Nephron progenitor cell (in vitro differentiated cells): ENCODE measurements around the gene TOGARAM1.
A peak's percentile ranks its signal among the peaks of the same experiment; 100 is the strongest.
"Not testable (repeated sequence)": the region's sequence is repeated elsewhere in the genome, so short reads cannot be mapped to it uniquely, and the experiment has no call there.

Experiments used
- DNase-seq: peaks from one replicate; pipeline ENCODE4 v3.0.0; 2021
- H3K27ac Mint-ChIP-seq: 2 replicates; pipeline ENCODE4 v1.8.0; 2021; ENCODE audit warnings: mild to moderate bottlenecking, moderate library complexity, mixed read lengths
- H3K27me3 Mint-ChIP-seq: 2 replicates; pipeline ENCODE4 v1.8.0; 2021; ENCODE audit warnings: mild to moderate bottlenecking, low read depth, mixed read lengths; ENCODE audit not compliant: poor library complexity
- H3K36me3 Mint-ChIP-seq: 2 replicates; pipeline ENCODE4 v1.8.0; 2021; ENCODE audit warnings: low read depth, mixed read lengths
- H3K4me1 Mint-ChIP-seq: 2 replicates; pipeline ENCODE4 v1.8.0; 2021; ENCODE audit warnings: mixed read lengths
- H3K4me3 Mint-ChIP-seq: 2 replicates; pipeline ENCODE4 v1.8.0; 2021; ENCODE audit warnings: mild to moderate bottlenecking, moderate library complexity, mixed read lengths
- H3K9me3 Mint-ChIP-seq: 2 replicates; pipeline ENCODE4 v1.8.0; 2021; ENCODE audit warnings: mild to moderate bottlenecking, moderate library complexity, mixed read lengths
- TF ChIP-seq, protein P1 (sequence below): fragments of 200-600 bp; sonication (generic); IDR thresholded peaks from 2 replicates; pipeline ENCODE4 v1.5.0; 2021; ENCODE audit warnings: antibody characterized with exemption

Gene TOGARAM1

DNA sequence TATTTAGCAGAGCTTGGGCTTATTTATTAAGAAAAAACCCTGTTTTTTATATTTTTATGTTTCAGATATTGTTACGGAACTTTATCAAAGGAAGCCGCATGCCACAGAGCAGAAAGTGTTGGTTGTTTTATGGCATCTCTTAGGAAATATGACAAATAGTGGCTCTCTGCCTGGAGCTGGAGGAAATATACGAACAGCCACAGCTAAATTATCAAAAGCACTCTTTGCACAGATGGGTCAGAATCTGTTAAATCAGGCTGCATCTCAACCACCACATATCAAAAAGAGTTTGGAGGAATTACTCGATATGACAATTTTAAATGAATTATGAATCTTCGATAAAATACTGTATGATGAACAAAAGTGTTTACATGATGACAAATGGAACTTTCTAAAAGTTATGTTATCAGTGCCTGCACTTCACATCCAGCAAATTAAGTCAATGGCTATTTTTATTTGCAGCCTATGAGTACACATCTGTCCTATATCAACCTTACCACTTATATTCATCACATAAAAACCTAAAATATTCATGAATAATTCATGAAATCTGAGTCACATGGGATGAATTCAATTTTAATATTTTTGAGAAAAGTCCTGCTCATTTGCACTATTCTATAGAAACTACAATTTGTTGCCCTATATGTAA is 111.4 kb downstream of the TOGARAM1 start:
- Mint-ChIP-seq H3K36me3 (peaks cover 26% of the 10 kb centered on the region), H3K4me3 (no peak overlapping the region), H3K27ac (no peak overlapping the region), H3K27me3 (no peaks in the 10 kb centered on the region), H3K9me3 (no peaks in the 10 kb centered on the region), H3K4me1 (peaks cover 5% of the 10 kb centered on the region)
- DNase-seq, result no peak
- TF ChIP-seq, protein P1, sequence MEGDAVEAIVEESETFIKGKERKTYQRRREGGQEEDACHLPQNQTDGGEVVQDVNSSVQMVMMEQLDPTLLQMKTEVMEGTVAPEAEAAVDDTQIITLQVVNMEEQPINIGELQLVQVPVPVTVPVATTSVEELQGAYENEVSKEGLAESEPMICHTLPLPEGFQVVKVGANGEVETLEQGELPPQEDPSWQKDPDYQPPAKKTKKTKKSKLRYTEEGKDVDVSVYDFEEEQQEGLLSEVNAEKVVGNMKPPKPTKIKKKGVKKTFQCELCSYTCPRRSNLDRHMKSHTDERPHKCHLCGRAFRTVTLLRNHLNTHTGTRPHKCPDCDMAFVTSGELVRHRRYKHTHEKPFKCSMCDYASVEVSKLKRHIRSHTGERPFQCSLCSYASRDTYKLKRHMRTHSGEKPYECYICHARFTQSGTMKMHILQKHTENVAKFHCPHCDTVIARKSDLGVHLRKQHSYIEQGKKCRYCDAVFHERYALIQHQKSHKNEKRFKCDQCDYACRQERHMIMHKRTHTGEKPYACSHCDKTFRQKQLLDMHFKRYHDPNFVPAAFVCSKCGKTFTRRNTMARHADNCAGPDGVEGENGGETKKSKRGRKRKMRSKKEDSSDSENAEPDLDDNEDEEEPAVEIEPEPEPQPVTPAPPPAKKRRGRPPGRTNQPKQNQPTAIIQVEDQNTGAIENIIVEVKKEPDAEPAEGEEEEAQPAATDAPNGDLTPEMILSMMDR, result no peak

DNA sequence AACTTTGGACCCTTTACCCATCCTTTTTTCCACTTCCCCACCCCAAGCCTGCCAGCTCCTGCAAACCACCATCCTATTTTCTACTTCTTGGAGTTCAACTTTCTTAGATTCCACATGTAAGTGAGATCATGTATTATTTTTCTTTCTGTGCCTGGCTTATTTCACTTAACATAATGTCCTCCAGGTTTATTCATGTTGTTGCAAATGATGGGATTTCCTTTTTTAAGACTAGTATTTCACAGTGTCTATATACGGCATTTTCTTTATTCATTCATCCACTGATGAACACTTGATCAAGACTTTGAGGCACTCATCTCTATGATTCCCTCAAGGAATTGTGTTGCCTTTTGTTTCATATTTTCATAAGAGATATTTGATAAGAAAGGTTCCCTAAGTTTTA is 116.3 kb downstream of the TOGARAM1 start:
- Mint-ChIP-seq H3K27ac (no peak overlapping the region), H3K27me3 (no peaks in the 10 kb centered on the region), H3K9me3 (peaks cover 6% of the 10 kb centered on the region), H3K4me1 (peaks cover 3% of the 10 kb centered on the region), H3K36me3 (peaks cover 6% of the 10 kb centered on the region), H3K4me3 (no peak overlapping the region)
- TF ChIP-seq, protein P1, result no peak
- DNase-seq, result no peak

DNA sequence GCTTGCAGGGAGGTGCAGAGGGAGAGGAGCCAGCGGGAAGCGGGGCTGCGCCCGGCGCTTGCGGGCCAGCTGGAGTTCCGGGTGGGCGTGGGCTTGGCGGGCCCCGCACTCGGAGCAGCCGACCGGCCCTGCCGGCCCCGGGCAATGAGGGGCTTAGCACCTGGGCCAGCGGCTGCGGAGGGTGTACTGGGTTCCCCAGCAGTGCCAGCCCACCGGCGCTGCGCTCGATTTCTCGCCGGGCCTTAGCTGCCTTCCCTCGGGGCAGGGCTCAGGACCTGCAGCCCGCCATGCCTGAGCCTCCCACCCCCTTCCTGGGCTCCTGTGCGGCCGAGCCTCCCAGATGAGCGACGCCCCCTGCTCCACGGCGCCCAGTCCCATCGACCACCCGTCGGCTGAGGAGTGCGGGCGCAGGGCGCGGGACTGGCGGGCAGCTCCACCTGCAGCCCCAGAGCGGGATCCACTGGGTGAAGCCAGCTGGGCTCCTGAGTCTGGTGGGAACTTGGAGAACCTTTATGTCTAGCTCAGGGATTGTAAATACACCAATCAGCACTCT is 118.5 kb downstream of the TOGARAM1 start:
- H3K4me3 Mint-ChIP-seq, H3K27me3 Mint-ChIP-seq, H3K27ac Mint-ChIP-seq: not testable (repeated sequence)

DNA sequence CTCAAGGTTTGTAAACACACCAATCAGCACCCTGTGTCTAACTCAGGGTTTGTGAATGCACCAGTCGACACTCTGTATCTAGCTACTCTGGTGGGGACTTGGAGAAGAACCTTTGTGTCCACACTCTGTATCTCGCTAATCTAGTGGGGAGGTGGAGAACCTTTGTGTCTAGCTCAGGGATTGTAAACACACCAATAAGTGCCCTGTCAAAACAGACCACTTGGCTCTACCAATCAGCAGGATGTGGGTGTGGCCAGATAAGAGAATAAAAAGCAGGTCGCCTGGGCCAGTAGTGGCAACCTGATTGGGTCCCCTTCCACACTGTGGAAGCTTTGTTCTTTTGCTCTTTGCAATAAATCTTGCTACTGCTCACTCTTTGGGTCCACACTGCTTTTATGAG is 119.1 kb downstream of the TOGARAM1 start:
- H3K36me3 Mint-ChIP-seq, H3K27me3 Mint-ChIP-seq, H3K9me3 Mint-ChIP-seq, H3K27ac Mint-ChIP-seq, DNase-seq, H3K4me3 Mint-ChIP-seq: not testable (repeated sequence)
- H3K4me1 Mint-ChIP-seq, result peaks cover 20% of the 10 kb centered on the region

More for the DNA sequence above, 118.5 kb downstream of the TOGARAM1 start:
- not testable (repeated sequence) for DNase-seq, H3K36me3 Mint-ChIP-seq, H3K9me3 Mint-ChIP-seq
- H3K4me1 Mint-ChIP-seq, result peaks cover 14% of the 10 kb centered on the region

DNA sequence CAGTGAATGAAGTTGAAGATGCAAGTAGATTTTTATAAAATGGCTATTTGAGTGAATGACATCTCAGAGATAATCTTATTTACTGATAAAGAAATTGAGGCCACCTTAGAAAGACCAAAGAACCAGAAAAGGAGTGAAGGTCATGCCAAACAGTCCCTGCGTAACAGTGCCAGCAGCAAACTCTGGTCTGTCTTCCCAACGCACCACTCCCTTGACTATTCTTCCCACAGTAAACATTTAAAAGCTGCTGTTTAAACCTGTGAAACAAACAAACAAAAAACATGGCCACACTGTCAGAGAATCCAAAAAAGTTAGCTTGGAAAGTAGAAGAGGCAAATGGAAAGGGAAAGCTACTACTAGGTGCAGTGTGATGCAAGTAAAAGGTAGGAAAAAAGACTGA is 120.4 kb downstream of the TOGARAM1 start:
- Mint-ChIP-seq H3K4me1 (peaks cover 33% of the 10 kb centered on the region), H3K36me3 (peaks cover 19% of the 10 kb centered on the region), H3K4me3 (no peak overlapping the region), H3K27me3 (peaks cover 4% of the 10 kb centered on the region), H3K9me3 (peaks cover 6% of the 10 kb centered on the region), H3K27ac (no peak overlapping the region)
- no peak for DNase-seq
- TF ChIP-seq, protein P1, result no peak

DNA sequence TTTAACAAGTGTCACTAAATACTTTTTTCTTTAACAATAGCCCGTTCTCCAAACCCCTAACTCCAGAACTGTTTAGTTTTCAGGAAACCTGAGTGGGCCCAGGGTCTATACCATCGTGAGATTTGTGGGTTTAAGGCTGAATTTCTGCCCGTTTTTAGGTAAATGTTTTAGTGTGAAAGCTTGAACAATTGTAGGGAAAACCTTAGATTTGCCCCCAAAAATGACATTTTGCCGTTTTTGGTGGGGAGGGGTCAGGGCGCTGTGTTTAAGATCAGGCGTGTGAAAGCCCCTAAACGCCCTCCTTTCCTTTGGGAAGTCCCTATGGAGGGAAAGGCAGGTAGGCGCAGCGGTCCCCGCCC is 121.6 kb downstream of the TOGARAM1 start:
- H3K4me1 Mint-ChIP-seq, result peaks cover 41% of the 10 kb centered on the region
- peaks cover 19% of the 10 kb centered on the region for H3K36me3 Mint-ChIP-seq
- peaks cover 4% of the 10 kb centered on the region for H3K27me3 Mint-ChIP-seq
- peaks cover 6% of the 10 kb centered on the region for H3K9me3 Mint-ChIP-seq
- no peak for DNase-seq
- H3K4me3 Mint-ChIP-seq, result peak overlapping the region; percentile 99
- TF ChIP-seq, protein P1, result no peak
- H3K27ac Mint-ChIP-seq, result peak overlapping the region; percentile 64
